Measurements from ENCODE around the gene TRIM25. TPM values are rescaled to one million over a fixed set of nuclear protein-coding genes. Genes with fewer than 3 reads are reported as not detected.

Gene TRIM25, protein sequence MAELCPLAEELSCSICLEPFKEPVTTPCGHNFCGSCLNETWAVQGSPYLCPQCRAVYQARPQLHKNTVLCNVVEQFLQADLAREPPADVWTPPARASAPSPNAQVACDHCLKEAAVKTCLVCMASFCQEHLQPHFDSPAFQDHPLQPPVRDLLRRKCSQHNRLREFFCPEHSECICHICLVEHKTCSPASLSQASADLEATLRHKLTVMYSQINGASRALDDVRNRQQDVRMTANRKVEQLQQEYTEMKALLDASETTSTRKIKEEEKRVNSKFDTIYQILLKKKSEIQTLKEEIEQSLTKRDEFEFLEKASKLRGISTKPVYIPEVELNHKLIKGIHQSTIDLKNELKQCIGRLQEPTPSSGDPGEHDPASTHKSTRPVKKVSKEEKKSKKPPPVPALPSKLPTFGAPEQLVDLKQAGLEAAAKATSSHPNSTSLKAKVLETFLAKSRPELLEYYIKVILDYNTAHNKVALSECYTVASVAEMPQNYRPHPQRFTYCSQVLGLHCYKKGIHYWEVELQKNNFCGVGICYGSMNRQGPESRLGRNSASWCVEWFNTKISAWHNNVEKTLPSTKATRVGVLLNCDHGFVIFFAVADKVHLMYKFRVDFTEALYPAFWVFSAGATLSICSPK
- 10 to 100 TPM; 13.2 to 47.2 (median 30.0) TPM for polyA plus RNA-seq
- long read RNA-seq, donor 1 = 0 reads
- long read RNA-seq, donor 2, partial matches to known transcripts = 0 of 1 reads
- long read RNA-seq, donor 2, other reads (novel, unspliced or antisense) = 0 of 1 reads
- long read RNA-seq, donor 3, partial matches to known transcripts = 0 of 2 reads
- long read RNA-seq, donor 3, other reads (novel, unspliced or antisense) = 0 of 2 reads
- long read RNA-seq, donor 4 = 0 reads
- long read RNA-seq, donor 5, partial matches to known transcripts = 0 of 1 reads
- long read RNA-seq, donor 5, other reads (novel, unspliced or antisense) = 0 of 1 reads
- long read RNA-seq, donor 6, full-length matches to known transcripts = 4 of 4 reads
- long read RNA-seq, donor 6, partial matches to known transcripts = 0 of 4 reads
- long read RNA-seq, donor 6, other reads (novel, unspliced or antisense) = 0 of 4 reads
- long read RNA-seq, donor 7, full-length matches to known transcripts = 2 of 2 reads
- long read RNA-seq, donor 7, partial matches to known transcripts = 0 of 2 reads
- long read RNA-seq, donor 7, other reads (novel, unspliced or antisense) = 0 of 2 reads
- long read RNA-seq, donor 8 = 0 reads
- long read RNA-seq, donor 9, full-length matches to known transcripts = 1 of 1 reads
- long read RNA-seq, donor 9, partial matches to known transcripts = 0 of 1 reads
- long read RNA-seq, donor 9, other reads (novel, unspliced or antisense) = 0 of 1 reads
- long read RNA-seq, donor 10, partial matches to known transcripts = 0 of 2 reads
- long read RNA-seq, donor 10, other reads (novel, unspliced or antisense) = 0 of 2 reads

DNA sequence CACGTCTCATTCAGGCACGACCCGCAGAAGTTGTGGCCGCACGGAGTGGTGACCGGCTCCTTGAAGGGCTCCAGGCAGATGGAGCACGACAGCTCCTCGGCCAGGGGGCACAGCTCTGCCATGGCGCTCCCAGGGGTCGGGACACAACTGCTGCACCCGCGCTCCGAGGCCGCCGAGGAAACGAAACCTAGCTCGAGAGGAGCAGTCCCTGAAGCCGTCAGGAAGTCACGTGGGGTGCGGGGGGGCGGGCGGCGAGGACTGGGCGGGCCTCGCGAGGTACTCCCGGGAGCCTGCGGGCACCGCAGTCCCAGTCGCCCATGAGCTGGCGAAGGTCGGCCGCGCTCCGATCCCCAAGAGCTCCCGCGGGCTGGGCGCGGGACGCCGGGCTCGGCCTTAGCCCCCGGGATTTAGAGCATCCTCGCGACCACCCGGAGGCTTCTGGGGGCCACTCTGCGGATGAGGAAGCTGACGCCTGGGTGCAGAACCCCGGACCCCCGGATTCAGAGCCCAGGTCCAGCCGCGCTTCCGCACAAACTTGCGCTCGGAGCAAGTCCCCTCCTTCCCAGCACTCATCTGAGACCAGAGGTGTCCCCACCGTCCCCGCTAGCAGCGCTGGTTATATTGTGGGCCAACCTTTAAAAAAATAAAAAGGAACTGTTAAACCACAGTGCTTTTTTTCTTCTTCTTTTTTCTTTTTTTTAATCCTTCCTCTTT, at the start of gene TRIM25:
Gene TRIM25 (minus strand): TSS at position 183 of the 714 bp plus-strand sequence. CDS start 61 bp downstream, at position 122.
- FAIRE-seq (no peak), DNase-seq (peak; percentile 95 to 100)
- Histone ChIP-seq H3K9me3 (ENCODE audit: control insufficient read depth in 2 of 2, insufficient read depth in 1 of 2, low read depth in 1 of 2, low read length in 1 of 2) (no peaks in the 10 kb centered on the region), H3K4me3 (ENCODE audit: low read depth in 1 of 3, low read length in 3 of 3) (peak within 1 kb of the TSS; percentile 73 to 77 (median 75)), H3K27me3 (ENCODE audit: control insufficient read depth in 3 of 3, insufficient read depth in 3 of 3, low read length in 3 of 3) (no peaks in the 10 kb centered on the region), H3K27ac (ENCODE audit: low read depth in 1 of 3, low read length in 2 of 3) (peak within 1 kb of the TSS; percentile 84 to 94 (median 90)), H3K4me1 (ENCODE audit: control insufficient read depth in 3 of 3, insufficient read depth in 2 of 3, low read depth in 1 of 3, low read length in 2 of 3) (peaks cover 1 to 30% (median 11%) of the 10 kb centered on the region in 3 donors), H3K36me3 (ENCODE audit: control insufficient read depth in 3 of 3, insufficient read depth in 2 of 3, low read depth in 1 of 3, low read length in 3 of 3) (peaks cover 0 to 14% (median 0%) of the 10 kb centered on the region in 3 donors)
- WGBS, 3 donors = 0 to 1% (median 0%) methylated on average over 26 to 58 of the region's 58 CpGs

DNA sequence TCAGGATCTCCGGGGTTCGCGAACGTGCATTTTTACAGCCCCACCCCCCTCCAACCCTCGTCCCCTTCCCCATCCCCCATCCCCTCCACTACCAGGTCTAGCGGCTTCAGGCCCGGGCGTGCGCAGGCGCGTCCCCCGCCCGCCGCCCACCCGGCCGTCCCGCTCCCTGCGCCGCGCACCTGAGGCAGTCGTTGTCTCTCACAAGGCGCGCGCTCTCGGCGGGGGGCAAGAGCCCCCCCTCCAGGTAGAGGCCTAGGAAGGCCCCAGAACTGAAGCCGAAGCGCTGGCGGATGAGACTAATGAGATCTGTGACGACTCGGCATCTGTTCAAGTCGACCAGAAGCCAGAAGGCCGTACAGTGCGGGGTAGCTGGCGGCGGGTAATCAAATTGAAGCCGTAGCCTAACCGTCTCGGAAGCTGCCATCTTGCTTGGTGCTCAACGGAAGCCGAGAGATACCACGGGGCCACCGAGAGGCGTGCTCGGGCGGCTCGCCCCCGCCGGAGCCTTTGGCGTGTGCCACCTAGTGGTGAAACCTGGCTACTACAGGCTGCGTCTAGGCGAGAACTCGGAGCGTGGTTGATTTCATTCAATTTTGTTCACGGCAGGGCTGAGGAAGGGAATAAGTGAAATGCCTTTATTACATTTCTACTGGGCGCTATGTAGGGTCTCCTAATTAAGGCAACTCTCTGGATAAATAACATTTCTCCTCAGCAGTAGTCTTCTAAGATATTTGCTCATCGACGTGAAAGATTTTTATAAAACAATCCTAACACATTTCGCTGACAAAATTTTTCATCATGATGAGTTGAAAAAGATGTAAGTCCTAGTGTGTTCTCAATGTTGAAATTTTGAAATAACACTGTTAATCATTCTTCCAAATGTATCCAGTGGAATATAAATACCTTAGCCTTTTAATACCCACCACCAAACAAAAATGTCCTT, 47.0 kb upstream of the TRIM25 start, which contains the start of gene COIL:
Gene COIL (minus strand): TSS at position 455 of the 943 bp plus-strand sequence. CDS start 31 bp downstream, at position 424.
- Histone ChIP-seq H3K4me3 (ENCODE audit: low read depth in 1 of 3, low read length in 3 of 3) (peak within 1 kb of the TSS; percentile 93 to 100 (median 98)), H3K27ac (ENCODE audit: low read depth in 1 of 3, low read length in 2 of 3) (peak within 1 kb of the TSS; percentile 89 to 96 (median 91)), H3K9me3 (ENCODE audit: control insufficient read depth in 2 of 2, insufficient read depth in 1 of 2, low read depth in 1 of 2, low read length in 1 of 2) (no peaks in the 10 kb centered on the region), H3K27me3 (ENCODE audit: control insufficient read depth in 3 of 3, insufficient read depth in 3 of 3, low read length in 3 of 3) (no peaks in the 10 kb centered on the region), H3K36me3 (ENCODE audit: control insufficient read depth in 3 of 3, insufficient read depth in 2 of 3, low read depth in 1 of 3, low read length in 3 of 3) (peaks cover 0 to 14% (median 0%) of the 10 kb centered on the region in 3 donors), H3K4me1 (ENCODE audit: control insufficient read depth in 3 of 3, insufficient read depth in 2 of 3, low read depth in 1 of 3, low read length in 2 of 3) (peaks cover 0 to 10% (median 2%) of the 10 kb centered on the region in 3 donors)
- FAIRE-seq = no peak
- 4% methylated on average over 59 of the region's 59 CpGs for WGBS, 3 donors
- peak; percentile 90 to 96 for DNase-seq

DNA sequence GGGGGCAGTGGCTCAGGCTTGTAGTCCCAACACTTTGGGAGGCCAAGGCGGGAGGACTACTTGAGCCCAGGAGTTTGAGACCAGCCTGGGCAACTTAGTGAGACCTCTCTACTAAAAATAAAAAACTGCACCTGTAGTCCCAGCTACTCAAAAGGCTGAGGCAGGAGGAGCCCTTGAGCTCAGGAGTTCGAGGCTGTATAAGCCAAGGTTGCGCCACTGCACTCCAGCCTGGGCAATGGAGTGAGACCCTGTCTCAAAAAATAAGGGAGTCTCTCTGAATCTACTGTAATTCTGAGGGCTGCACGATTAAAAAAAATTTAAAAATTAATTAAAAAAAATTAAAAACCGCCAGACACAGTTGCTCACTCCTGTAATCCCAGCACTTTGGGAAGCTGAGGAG, 43.1 kb upstream of the TRIM25 start:
- no peak for DNase-seq
- Histone ChIP-seq H3K27me3 (ENCODE audit: control insufficient read depth in 3 of 3, insufficient read depth in 3 of 3, low read length in 3 of 3) (no peaks in the 10 kb centered on the region), H3K27ac (ENCODE audit: low read depth in 1 of 3, low read length in 2 of 3) (no peak overlapping the region), H3K9me3 (ENCODE audit: control insufficient read depth in 2 of 2, insufficient read depth in 1 of 2, low read depth in 1 of 2, low read length in 1 of 2) (no peaks in the 10 kb centered on the region), H3K4me1 (ENCODE audit: control insufficient read depth in 3 of 3, insufficient read depth in 2 of 3, low read depth in 1 of 3, low read length in 2 of 3) (peaks cover 0 to 4% (median 2%) of the 10 kb centered on the region in 3 donors), H3K36me3 (ENCODE audit: control insufficient read depth in 3 of 3, insufficient read depth in 2 of 3, low read depth in 1 of 3, low read length in 3 of 3) (peaks cover 0 to 20% (median 0%) of the 10 kb centered on the region in 3 donors), H3K4me3 (ENCODE audit: low read depth in 1 of 3, low read length in 3 of 3) (no peak overlapping the region)
- WGBS, 3 donors = 97 to 98% (median 97%) methylated on average over 5 of the region's 5 CpGs
- no peak for FAIRE-seq

DNA sequence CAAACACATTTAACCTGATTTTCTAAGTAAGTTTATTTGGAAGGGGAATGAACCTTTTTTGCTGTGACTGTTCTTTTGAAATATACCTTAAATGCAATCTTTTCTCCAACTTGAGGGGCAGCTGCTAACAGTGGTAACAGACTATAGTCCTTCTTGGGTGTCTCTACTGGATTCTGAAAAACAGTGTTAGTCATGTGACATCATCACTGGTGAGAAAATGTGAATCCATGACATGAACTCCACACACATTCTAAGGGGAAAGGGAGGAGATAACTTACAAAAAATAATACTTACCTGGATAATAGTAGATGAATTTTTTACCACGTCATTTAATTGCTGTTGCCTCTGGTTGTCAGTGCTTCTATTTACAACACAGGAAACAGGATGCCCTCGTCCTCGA, 35.7 kb upstream of the TRIM25 start:
- Histone ChIP-seq H3K27me3 (ENCODE audit: control insufficient read depth in 3 of 3, insufficient read depth in 3 of 3, low read length in 3 of 3) (no peaks in the 10 kb centered on the region), H3K27ac (ENCODE audit: low read depth in 1 of 3, low read length in 2 of 3) (no peak overlapping the region), H3K9me3 (ENCODE audit: control insufficient read depth in 2 of 2, insufficient read depth in 1 of 2, low read depth in 1 of 2, low read length in 1 of 2) (no peaks in the 10 kb centered on the region), H3K4me3 (ENCODE audit: low read depth in 1 of 3, low read length in 3 of 3) (no peak overlapping the region), H3K36me3 (ENCODE audit: control insufficient read depth in 3 of 3, insufficient read depth in 2 of 3, low read depth in 1 of 3, low read length in 3 of 3) (peaks cover 7 to 32% (median 13%) of the 10 kb centered on the region in 3 donors), H3K4me1 (ENCODE audit: control insufficient read depth in 3 of 3, insufficient read depth in 2 of 3, low read depth in 1 of 3, low read length in 2 of 3) (no peaks in the 10 kb centered on the region)
- no peak for FAIRE-seq
- WGBS, 3 donors = 62 to 86% (median 79%) methylated on average over 3 of the region's 3 CpGs
- no peak for DNase-seq

DNA sequence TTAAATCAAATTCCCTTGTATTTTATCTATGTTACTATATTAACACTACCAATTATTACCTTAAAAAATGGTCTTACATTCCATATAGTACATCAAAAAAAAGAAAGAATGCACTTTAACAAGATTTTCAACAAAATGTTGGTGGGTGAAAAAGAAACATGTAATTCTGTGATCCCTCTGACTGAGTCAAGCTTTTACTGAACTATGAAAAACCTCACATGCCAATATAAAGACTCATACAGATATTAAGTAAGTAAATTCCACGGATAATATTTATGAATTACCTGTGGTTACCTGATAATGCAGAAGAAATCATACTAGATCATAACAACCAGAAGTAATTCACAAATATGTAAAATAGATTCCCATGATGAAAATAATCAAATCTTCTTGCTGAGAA, 34.6 kb upstream of the TRIM25 start:
- Histone ChIP-seq H3K9me3 (ENCODE audit: control insufficient read depth in 2 of 2, insufficient read depth in 1 of 2, low read depth in 1 of 2, low read length in 1 of 2) (no peaks in the 10 kb centered on the region), H3K27me3 (ENCODE audit: control insufficient read depth in 3 of 3, insufficient read depth in 3 of 3, low read length in 3 of 3) (no peaks in the 10 kb centered on the region), H3K4me1 (ENCODE audit: control insufficient read depth in 3 of 3, insufficient read depth in 2 of 3, low read depth in 1 of 3, low read length in 2 of 3) (no peaks in the 10 kb centered on the region), H3K27ac (ENCODE audit: low read depth in 1 of 3, low read length in 2 of 3) (no peak overlapping the region), H3K4me3 (ENCODE audit: low read depth in 1 of 3, low read length in 3 of 3) (no peak overlapping the region), H3K36me3 (ENCODE audit: control insufficient read depth in 3 of 3, insufficient read depth in 2 of 3, low read depth in 1 of 3, low read length in 3 of 3) (peaks cover 8 to 40% (median 13%) of the 10 kb centered on the region in 3 donors)
- no peak for DNase-seq
- FAIRE-seq = no peak
- WGBS, 3 donors = 90 to 96% (median 90%) methylated on average over 1 of the region's 1 CpG

DNA sequence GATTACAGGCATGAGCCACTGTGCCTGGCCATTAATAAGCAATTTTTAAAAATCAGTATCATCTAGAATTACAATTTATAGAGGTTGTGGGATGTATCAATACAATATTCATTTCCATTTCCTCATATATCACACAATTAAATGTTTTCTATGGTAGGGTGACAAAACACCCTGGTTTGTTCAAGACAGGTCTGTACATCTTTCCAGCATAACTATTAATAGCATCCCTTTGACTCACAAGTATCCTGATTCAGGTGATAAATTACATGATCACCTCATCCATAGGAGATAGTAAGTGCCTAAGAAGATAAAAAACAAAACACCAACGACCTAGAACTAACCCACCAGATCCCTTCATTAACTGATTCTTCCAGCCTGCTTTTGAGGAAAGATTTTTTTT, 33.9 kb upstream of the TRIM25 start:
- H3K36me3 ChIP-seq (ENCODE audit: control insufficient read depth in 3 of 3, insufficient read depth in 2 of 3, low read depth in 1 of 3, low read length in 3 of 3) = peaks cover 8 to 35% (median 16%) of the 10 kb centered on the region in 3 donors
- no peak overlapping the region for H3K4me3 ChIP-seq (ENCODE audit: low read depth in 1 of 3, low read length in 3 of 3)
- H3K27ac ChIP-seq (ENCODE audit: low read depth in 1 of 3, low read length in 2 of 3) = no peak overlapping the region
- no peaks in the 10 kb centered on the region for H3K4me1 ChIP-seq (ENCODE audit: control insufficient read depth in 3 of 3, insufficient read depth in 2 of 3, low read depth in 1 of 3, low read length in 2 of 3)
- no peak for FAIRE-seq
- no peaks in the 10 kb centered on the region for H3K27me3 ChIP-seq (ENCODE audit: control insufficient read depth in 3 of 3, insufficient read depth in 3 of 3, low read length in 3 of 3)
- no peak for DNase-seq
- H3K9me3 ChIP-seq (ENCODE audit: control insufficient read depth in 2 of 2, insufficient read depth in 1 of 2, low read depth in 1 of 2, low read length in 1 of 2) = no peaks in the 10 kb centered on the region
- 48 to 74% (median 50%) methylated on average over 1 of the region's 1 CpG for whole genome bisulfite sequencing, 3 donors

Data from small intestine (tissue), 16 donors.